A549 (cell line): Measurements from ENCODE around the gene KIFAP3. TPM values are rescaled to one million over a fixed set of nuclear protein-coding genes. Genes with fewer than 3 reads are reported as not detected.
A peak's percentile ranks its signal among the peaks of the same experiment; 100 is the strongest.
"Not testable (repeated sequence)": the region's sequence is repeated elsewhere in the genome, so short reads cannot be mapped to it uniquely, and the experiment has no call there.

ENCODE experiments used
- ATAC-seq, 2 experiments: fragments of 200-7000 bp in 1 of 2; fragments of >200 bp in 1 of 2; cut with Nextera tagmentation in 1 of 2; cut with Tn5 transposase in 1 of 2; 3 replicates each; pipeline versions ENCODE4 v1.8.0 to v1.9.1; 2018 to 2020; ENCODE audit warnings: mild to moderate bottlenecking in 1 of 2, moderate library complexity in 1 of 2
- CTCF ChIA-PET: fragments of 300-600 bp; sonication (Branson Sonifier 250); formaldehyde crosslinking; extraction: SDS; loops from one replicate; lab custom pipeline; 2021; ENCODE audit warnings: antibody characterized with exemption, inconsistent platforms; lab: Yijun Ruan, JAX
- POLR2A ChIA-PET: fragments of 350-600 bp; formaldehyde crosslinking; extraction: SDS; loops from one replicate; lab custom pipeline; 2021; ENCODE audit warnings: antibody characterized with exemption, inconsistent platforms; lab: Yijun Ruan, JAX
- DNase-seq, 2 experiments: peaks; one replicate each; pipeline versions ENCODE4 v3.0.0 to v3.0.0-alpha.2; 2011 to 2016; ENCODE audit warnings: low read depth in 1 of 2, low spot score in 1 of 2
- FAIRE-seq: peaks from 2 replicates; lab custom pipeline; 2011; peaks lifted over from hg19 to GRCh38; lab: Jason Lieb, UNC
- H3K27ac ChIP-seq, 2 experiments: fragments of >200 bp; sonication (Bioruptor Twin); formaldehyde crosslinking; 3 replicates each; pipeline ENCODE4 v1.5.1; 2016 to 2017
- H3K4me1 ChIP-seq: fragments of >200 bp; sonication (Bioruptor Twin); formaldehyde crosslinking; 3 replicates; pipeline ENCODE4 v1.6.1; 2016
- H3K4me2 ChIP-seq: fragments of >200 bp; sonication (Bioruptor Twin); formaldehyde crosslinking; 3 replicates; pipeline ENCODE4 v1.6.1; 2016
- H3K4me3 ChIP-seq: fragments of >200 bp; sonication (Bioruptor Twin); formaldehyde crosslinking; 3 replicates; pipeline ENCODE4 v1.5.1; 2016
- H3K9me3 ChIP-seq: fragments of >200 bp; sonication (Bioruptor Twin); formaldehyde crosslinking; 3 replicates; pipeline ENCODE4 v1.6.1; 2016
- BHLHE40 ChIP-seq: IDR thresholded peaks from 2 replicates; pipeline ENCODE4 v1.6.1; 2012; ENCODE audit warnings: low read depth, low read length, inconsistent platforms
- CHD2 ChIP-seq: fragments of 150-350 bp; IDR thresholded peaks from 2 replicates; pipeline ENCODE4 v1.6.1; 2014; ENCODE audit warnings: low read length; ENCODE audit not compliant: partially characterized antibody
- ESRRA ChIP-seq: fragments of 150-350 bp; IDR thresholded peaks from 2 replicates; pipeline ENCODE4 v1.6.1; 2014; ENCODE audit warnings: mild to moderate bottlenecking, low read length, borderline replicate concordance
- FOSB ChIP-seq: fragments of 250-450 bp; sonication (Bioruptor Pico); IDR thresholded peaks from 2 replicates; pipeline ENCODE4 v1.5.0; 2020; ENCODE audit warnings: mild to moderate bottlenecking, moderate library complexity
- NPAS2 ChIP-seq: fragments of 250-450 bp; sonication (Bioruptor Pico); IDR thresholded peaks from 2 replicates; pipeline ENCODE4 v1.8.0; 2022; ENCODE audit warnings: mild to moderate bottlenecking, moderate library complexity, borderline replicate concordance
- PHF8 ChIP-seq: fragments of 200-600 bp; sonication (generic); IDR thresholded peaks from 2 replicates; pipeline ENCODE4 v1.6.1; 2016; ENCODE audit warnings: low read depth, mild to moderate bottlenecking, antibody characterized with exemption, moderate library complexity, borderline replicate concordance
- POLR2A ChIP-seq: IDR thresholded peaks from 2 replicates; pipeline ENCODE4 v1.6.1; 2012; ENCODE audit warnings: mild to moderate bottlenecking, low read length
- POLR2AphosphoS2 ChIP-seq: conservative IDR thresholded peaks from 2 replicates; pipeline ENCODE4 v1.6.1; 2012; ENCODE audit warnings: low read length, improper control_type of control experiment, inconsistent platforms
- RNF2 ChIP-seq: fragments of 200-600 bp; sonication (generic); IDR thresholded peaks from 2 replicates; pipeline ENCODE4 v1.6.1; 2016; ENCODE audit warnings: low read depth, mild to moderate bottlenecking, antibody characterized with exemption, moderate library complexity, borderline replicate concordance
- TFCP2L1 ChIP-seq: fragments of 250-450 bp; sonication (Bioruptor Pico); IDR thresholded peaks from 2 replicates; pipeline ENCODE4 v1.5.0; 2021; ENCODE audit warnings: mild to moderate bottlenecking
- USF2 ChIP-seq: fragments of 450-650 bp; IDR thresholded peaks from 2 replicates; pipeline ENCODE4 v1.6.1; 2014; ENCODE audit warnings: antibody characterized with exemption
- ZC3H11A ChIP-seq: fragments of 450-650 bp; IDR thresholded peaks from 2 replicates; pipeline ENCODE4 v1.6.1; 2014; ENCODE audit warnings: antibody characterized with exemption, mild to moderate bottlenecking
- ZNF302 ChIP-seq: fragments of 250-450 bp; sonication (Bioruptor Pico); IDR thresholded peaks from 2 replicates; pipeline ENCODE4 v1.9.0; 2021; ENCODE audit warnings: inconsistent platforms, mild to moderate bottlenecking, moderate library complexity
- WGBS: methylation state at CpG from one replicate; pipeline ENCODE4 v1.1.6; 2017; ENCODE audit errors: missing lambda C conversion rate; 5-methylcytosine and 5-hydroxymethylcytosine counted together
- polyA plus RNA-seq, 4 experiments: library from polyadenylated mRNA; depleted of rRNA in 3 of 4; stranded (reverse); fragments of >200 nt; fragmentation: RNase III in 1 of 4; extraction: RNeasy Plus Mini Kit Qiagen cat#74134 plus additional on column Dnase treatment in 1 of 4; gene quantifications; 2 replicates in 3 of 4; 3 replicates in 1 of 4; pipeline ENCODE4 v1.2.3, GENCODE V29; 2011 to 2017
- TF ChIP-seq, protein P1 (sequence below): fragments of 200-600 bp; sonication (generic); IDR thresholded peaks from 2 replicates; pipeline ENCODE4 v1.6.1; 2016; ENCODE audit warnings: antibody characterized with exemption, mild to moderate bottlenecking, moderate library complexity
- TF ChIP-seq, protein P2 (sequence below): fragments of 250-450 bp; sonication (Bioruptor Pico); IDR thresholded peaks from 2 replicates; pipeline ENCODE4 v1.5.0; 2020; ENCODE audit warnings: low read depth, mild to moderate bottlenecking, moderate library complexity

Gene KIFAP3
- polyA plus RNA-seq, 2 of the 4 experiments (the other 2 are of a cell fraction), result 11.7 to 19.0 TPM

GRCh38 chr1:170114906-170115305, 40.4 kb upstream of the KIFAP3 start:
- no peak overlapping the region for H3K27ac ChIP-seq
- ChIA-PET POLR2A (no interaction called here), CTCF (no interaction called here)
- no peaks in the 10 kb centered on the region for H3K4me1 ChIP-seq
- no peak for FAIRE-seq
- DNase-seq, result no peak
- TF ChIP-seq CHD2 (no peak), USF2 (no peak), NPAS2 (CRISPR knock-in tag) (no peak)
- TF ChIP-seq, protein P1, sequence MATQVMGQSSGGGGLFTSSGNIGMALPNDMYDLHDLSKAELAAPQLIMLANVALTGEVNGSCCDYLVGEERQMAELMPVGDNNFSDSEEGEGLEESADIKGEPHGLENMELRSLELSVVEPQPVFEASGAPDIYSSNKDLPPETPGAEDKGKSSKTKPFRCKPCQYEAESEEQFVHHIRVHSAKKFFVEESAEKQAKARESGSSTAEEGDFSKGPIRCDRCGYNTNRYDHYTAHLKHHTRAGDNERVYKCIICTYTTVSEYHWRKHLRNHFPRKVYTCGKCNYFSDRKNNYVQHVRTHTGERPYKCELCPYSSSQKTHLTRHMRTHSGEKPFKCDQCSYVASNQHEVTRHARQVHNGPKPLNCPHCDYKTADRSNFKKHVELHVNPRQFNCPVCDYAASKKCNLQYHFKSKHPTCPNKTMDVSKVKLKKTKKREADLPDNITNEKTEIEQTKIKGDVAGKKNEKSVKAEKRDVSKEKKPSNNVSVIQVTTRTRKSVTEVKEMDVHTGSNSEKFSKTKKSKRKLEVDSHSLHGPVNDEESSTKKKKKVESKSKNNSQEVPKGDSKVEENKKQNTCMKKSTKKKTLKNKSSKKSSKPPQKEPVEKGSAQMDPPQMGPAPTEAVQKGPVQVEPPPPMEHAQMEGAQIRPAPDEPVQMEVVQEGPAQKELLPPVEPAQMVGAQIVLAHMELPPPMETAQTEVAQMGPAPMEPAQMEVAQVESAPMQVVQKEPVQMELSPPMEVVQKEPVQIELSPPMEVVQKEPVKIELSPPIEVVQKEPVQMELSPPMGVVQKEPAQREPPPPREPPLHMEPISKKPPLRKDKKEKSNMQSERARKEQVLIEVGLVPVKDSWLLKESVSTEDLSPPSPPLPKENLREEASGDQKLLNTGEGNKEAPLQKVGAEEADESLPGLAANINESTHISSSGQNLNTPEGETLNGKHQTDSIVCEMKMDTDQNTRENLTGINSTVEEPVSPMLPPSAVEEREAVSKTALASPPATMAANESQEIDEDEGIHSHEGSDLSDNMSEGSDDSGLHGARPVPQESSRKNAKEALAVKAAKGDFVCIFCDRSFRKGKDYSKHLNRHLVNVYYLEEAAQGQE, result peak; percentile 87
- H3K4me3 ChIP-seq, result no peak overlapping the region
- WGBS, result 0% methylated on average over 2 of the region's 2 CpGs
- no peaks in the 10 kb centered on the region for H3K9me3 ChIP-seq
- H3K4me2 ChIP-seq, result no peak overlapping the region
- no peak for ATAC-seq

- H3K4me3 ChIP-seq, ATAC-seq, H3K27ac ChIP-seq, H3K4me1 ChIP-seq, DNase-seq, FAIRE-seq, POLR2A ChIA-PET, H3K4me2 ChIP-seq, H3K9me3 ChIP-seq: not testable (repeated sequence)
- 36% methylated on average over 7 of the region's 8 CpGs for WGBS
- CTCF ChIA-PET, result interaction anchor here (0.6 kb wide), 1 partner anchor 43 kb away, joined by 3 read pairs; no protein-coding TSS in a partner anchor
These were observed 38.6 kb upstream of the KIFAP3 start for GRCh38 chr1:170113140-170113539.

DNA sequence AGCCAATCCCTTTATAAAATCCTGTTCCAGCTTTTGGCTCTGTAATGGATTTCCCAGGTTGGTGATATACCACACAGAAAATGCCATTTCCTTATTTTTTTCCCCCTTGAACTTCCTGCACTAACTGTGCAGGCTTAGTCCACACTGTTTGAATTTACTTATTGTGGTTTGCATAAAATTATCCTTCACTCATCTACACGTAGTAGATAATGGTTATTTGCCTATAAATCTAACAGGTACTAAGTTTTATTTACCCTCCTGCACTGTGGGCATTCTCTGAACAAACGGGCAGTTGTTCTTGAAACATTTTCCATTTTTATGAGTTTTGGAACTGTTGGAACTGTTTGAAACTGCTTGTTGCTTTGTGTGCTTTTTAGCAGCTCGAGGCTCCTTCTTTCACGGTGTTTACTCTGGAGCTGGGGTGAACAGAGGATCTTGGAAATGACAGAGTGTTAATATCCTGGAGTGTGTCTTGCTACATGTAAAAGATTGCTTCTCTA, 23.0 kb upstream of the KIFAP3 start:
- no peaks in the 10 kb centered on the region for H3K4me1 ChIP-seq
- FAIRE-seq (no peak), ATAC-seq (no peak), DNase-seq (no peak)
- no peak overlapping the region for H3K4me3 ChIP-seq
- POLR2A ChIA-PET, result no interaction called here
- 4% methylated on average over 4 of the region's 4 CpGs for WGBS
- no peak overlapping the region for H3K27ac ChIP-seq
- H3K4me2 ChIP-seq, result no peak overlapping the region
- no peaks in the 10 kb centered on the region for H3K9me3 ChIP-seq
- CTCF ChIA-PET, result no interaction called here
- TF ChIP-seq RNF2 (no peak), POLR2A (no peak), FOSB (CRISPR knock-in tag) (no peak)

DNA sequence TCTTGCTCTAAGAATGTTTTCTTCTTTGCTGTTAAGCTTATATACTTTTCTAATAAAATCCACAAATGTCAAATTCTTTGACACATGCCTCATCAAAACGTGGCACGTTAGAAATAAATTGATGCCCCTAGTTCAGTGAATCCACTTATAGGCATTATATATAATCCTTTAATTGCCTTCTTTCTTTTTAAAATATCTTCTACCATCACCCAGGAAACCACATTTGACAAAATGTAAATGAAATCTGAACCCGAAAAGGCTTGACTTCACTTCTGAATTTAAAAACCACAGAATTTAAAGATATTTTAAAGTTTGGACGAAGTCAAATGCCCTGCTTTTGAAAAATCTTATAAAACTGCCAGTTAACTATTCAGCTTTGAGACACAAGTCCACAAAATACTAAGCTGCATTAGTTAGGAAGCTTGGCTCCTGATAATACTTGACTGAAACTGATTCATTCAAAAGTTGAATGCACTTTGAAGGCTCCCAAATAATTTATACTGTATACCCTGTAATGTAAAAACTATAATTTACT, 22.4 kb upstream of the KIFAP3 start:
- CTCF ChIA-PET, result no interaction called here
- DNase-seq, result no peak
- ATAC-seq, result no peak
- Histone ChIP-seq H3K27ac (no peak overlapping the region), H3K4me1 (no peaks in the 10 kb centered on the region), H3K4me2 (no peak overlapping the region), H3K4me3 (no peak overlapping the region), H3K9me3 (no peaks in the 10 kb centered on the region)
- TF ChIP-seq TFCP2L1 (CRISPR knock-in tag), result no peak
- TF ChIP-seq PHF8, result no peak
- TF ChIP-seq ESRRA, result no peak
- TF ChIP-seq, protein P2, sequence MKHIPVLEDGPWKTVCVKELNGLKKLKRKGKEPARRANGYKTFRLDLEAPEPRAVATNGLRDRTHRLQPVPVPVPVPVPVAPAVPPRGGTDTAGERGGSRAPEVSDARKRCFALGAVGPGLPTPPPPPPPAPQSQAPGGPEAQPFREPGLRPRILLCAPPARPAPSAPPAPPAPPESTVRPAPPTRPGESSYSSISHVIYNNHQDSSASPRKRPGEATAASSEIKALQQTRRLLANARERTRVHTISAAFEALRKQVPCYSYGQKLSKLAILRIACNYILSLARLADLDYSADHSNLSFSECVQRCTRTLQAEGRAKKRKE (CRISPR knock-in tag), result no peak
- no peak for TF ChIP-seq ZC3H11A
- TF ChIP-seq ZNF302, result no peak
- TF ChIP-seq BHLHE40, result no peak
- no peak for TF ChIP-seq POLR2AphosphoS2
- FAIRE-seq, result no peak
- 6% methylated on average over 4 of the region's 4 CpGs for WGBS
- POLR2A ChIA-PET, result no interaction called here
